ENCODE results near the gene B2M. TPM values are rescaled to one million over a fixed set of nuclear protein-coding genes. Genes with fewer than 3 reads are reported as not detected.
A peak's percentile ranks its signal among the peaks of the same experiment; 100 is the strongest.
"Not testable (repeated sequence)": the region's sequence is repeated elsewhere in the genome, so short reads cannot be mapped to it uniquely, and the experiment has no call there.

The B2M gene
- total RNA-seq, 1 donor from 2014 or later, result 4,741 TPM

GRCh38 chr15:44726568-44727484 lies 15.5 kb downstream of the B2M start:
- Histone ChIP-seq H3K4me3 (peak overlapping the region; percentile 27), H3K27ac (peak overlapping the region; percentile 97), H3K27me3 (ENCODE audit: low read depth) (no peaks in the 10 kb centered on the region), H3K9me3 (no peaks in the 10 kb centered on the region), H3K36me3 (no peaks in the 10 kb centered on the region), H3K4me1 (peaks cover 67% of the 10 kb centered on the region)
- DNase-seq, result no peak
- TF ChIP-seq CTCF (IDR thresholded peaks at IDR 0.05), result no peak
- ATAC-seq, result peak; percentile 16
- intact Hi-C loops (cut with DNase I), result no loop called here

DNA sequence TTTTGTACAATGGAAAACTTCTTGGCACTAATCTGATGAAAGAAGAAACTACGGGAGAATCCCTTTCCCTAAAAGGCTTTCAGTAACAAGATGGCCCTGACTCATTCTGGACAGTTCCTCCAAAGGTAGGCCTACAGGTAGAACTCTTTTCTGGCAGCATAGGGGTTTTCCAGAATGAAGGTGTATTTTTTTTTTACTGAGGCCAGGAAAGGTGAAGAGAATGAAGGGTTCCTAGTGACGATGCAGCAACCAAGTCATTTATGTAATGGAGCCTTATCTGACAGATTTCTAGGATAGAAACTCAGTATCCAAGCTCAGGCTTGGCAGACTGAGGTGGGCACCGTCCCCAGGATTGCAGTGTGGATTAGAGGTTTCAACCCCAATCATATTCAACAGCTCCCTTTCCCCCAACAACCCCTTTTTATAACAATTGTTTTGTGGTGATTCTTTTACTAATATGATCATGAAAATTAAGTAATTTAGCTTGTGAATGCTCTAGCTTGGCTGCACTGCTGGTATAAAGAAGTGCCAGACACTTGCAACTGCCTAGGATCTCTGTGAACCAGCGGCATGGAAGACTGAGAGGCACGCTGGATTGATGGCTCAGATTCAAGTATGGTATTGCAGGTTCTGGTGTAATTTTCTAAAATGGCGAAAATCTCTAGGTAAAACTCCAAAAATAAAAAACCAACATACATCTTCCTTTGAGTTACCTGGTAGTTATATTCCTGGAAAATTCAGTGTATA lies 16.3 kb downstream of the B2M start:
- DNase-seq (no peak), ATAC-seq (no peak)
- Histone ChIP-seq H3K36me3 (no peaks in the 10 kb centered on the region), H3K27ac (peak overlapping the region; percentile 97), H3K27me3 (ENCODE audit: low read depth) (no peaks in the 10 kb centered on the region), H3K4me3 (peak overlapping the region; percentile 87), H3K4me1 (peaks cover 67% of the 10 kb centered on the region), H3K9me3 (no peaks in the 10 kb centered on the region)
- TF ChIP-seq CTCF (IDR thresholded peaks at IDR 0.05), result no peak
- intact Hi-C loops (cut with DNase I), result no loop called here

GRCh38 chr15:44728232-44728575 lies 16.9 kb downstream of the B2M start:
- ATAC-seq; DNase-seq; H3K27me3 ChIP-seq (ENCODE audit: low read depth); H3K9me3 ChIP-seq; H3K36me3 ChIP-seq; intact Hi-C loops (cut with DNase I): not testable (repeated sequence)
- Histone ChIP-seq H3K27ac (peak overlapping the region; percentile 97), H3K4me1 (peaks cover 66% of the 10 kb centered on the region), H3K4me3 (peak overlapping the region; percentile 87)

GRCh38 chr15:44728576-44729407 lies 17.5 kb downstream of the B2M start:
- Histone ChIP-seq H3K9me3 (no peaks in the 10 kb centered on the region), H3K4me3 (peak overlapping the region; percentile 87), H3K4me1 (peaks cover 60% of the 10 kb centered on the region), H3K36me3 (no peaks in the 10 kb centered on the region), H3K27ac (peak overlapping the region; percentile 97), H3K27me3 (ENCODE audit: low read depth) (no peaks in the 10 kb centered on the region)
- TF ChIP-seq CTCF (IDR thresholded peaks at IDR 0.05), result no peak
- ATAC-seq (peak; percentile 95 to 97), DNase-seq (peak; percentile 97)
- intact Hi-C loops (cut with DNase I), result no loop called here

GRCh38 chr15:44729408-44730127 lies 18.3 kb downstream of the B2M start:
- Histone ChIP-seq H3K36me3 (no peaks in the 10 kb centered on the region), H3K27ac (peak overlapping the region; percentile 97), H3K4me3 (peak overlapping the region; percentile 87), H3K4me1 (peaks cover 56% of the 10 kb centered on the region), H3K9me3 (no peaks in the 10 kb centered on the region), H3K27me3 (ENCODE audit: low read depth) (no peaks in the 10 kb centered on the region)
- intact Hi-C loops (cut with DNase I), result loop anchor here (10.0 kb wide), 1 partner anchor 65 kb away; the partner anchor contains the start of gene SPG11
- DNase-seq (peak; percentile 53), ATAC-seq (peak; percentile 25 to 30)
- TF ChIP-seq CTCF (IDR thresholded peaks at IDR 0.05), result no peak

Measured in lower lobe of right lung (tissue), 2 donors.